Articular chondrocyte of knee joint (primary cell): ENCODE measurements around the gene MPPED2. TPM values are rescaled to one million over a fixed set of nuclear protein-coding genes. Genes with fewer than 3 reads are reported as not detected.

Source experiments
- total RNA-seq: library from RNA; depleted of rRNA; stranded (reverse); fragments of >200 nt; gene quantifications from 2 replicates; pipeline ENCODE4 v1.2.3, GENCODE V29; 2012

The MPPED2 gene, protein sequence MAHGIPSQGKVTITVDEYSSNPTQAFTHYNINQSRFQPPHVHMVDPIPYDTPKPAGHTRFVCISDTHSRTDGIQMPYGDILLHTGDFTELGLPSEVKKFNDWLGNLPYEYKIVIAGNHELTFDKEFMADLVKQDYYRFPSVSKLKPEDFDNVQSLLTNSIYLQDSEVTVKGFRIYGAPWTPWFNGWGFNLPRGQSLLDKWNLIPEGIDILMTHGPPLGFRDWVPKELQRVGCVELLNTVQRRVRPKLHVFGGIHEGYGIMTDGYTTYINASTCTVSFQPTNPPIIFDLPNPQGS
- total RNA-seq: 3.4 and 5.4 TPM in 2 replicates

DNA sequence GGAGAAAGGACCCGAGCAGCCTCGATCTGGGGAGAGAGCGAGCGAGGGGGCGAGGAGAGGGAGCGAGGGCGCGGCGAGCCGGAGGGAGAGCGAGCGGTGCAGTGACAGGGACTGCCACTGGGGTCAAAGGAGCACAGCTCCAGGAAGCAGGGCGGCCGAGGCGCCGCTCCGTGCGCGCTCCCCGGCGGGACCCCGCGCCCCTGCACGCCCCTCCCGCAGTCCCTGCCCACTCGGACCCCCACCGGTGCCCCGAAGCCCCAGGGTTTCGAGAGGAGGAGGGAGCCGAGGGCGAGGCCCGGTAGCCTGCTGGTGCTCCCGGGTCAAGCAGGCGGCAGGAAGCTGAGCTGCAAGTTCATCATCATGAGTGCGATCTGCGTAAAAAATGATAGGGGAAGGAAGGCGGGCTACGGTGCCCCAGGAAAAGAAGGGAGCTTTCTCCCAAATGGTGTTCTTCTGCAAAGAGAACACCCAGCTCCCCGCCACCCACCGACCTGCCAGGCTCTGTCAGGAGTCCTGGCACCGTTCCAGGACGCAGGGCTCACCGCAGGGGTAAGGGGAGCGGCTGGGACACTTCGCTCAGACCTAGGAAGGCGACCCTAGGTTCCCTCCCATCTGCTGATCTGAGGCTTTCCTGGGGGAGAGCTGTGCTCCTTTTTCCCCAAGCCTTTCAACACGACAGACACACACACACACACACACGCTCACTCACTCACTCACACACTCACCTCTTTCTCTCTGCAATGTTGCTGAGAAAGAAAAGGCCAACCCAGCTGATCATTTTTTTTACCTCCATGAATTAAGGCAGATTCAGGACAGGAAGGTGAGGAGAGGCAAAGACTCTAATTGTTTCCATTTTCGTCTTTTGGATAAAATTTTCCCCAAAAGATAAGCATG is at the start of gene MPPED2:
Gene MPPED2, minus strand, starts transcription at position 103 of the 894 bp plus-strand sequence. CDS start 5,980 bp downstream, outside the sequence.

